IPS-18c (cell line): ENCODE measurements around the gene YY1AP1.
"Not testable (repeated sequence)": the region's sequence is repeated elsewhere in the genome, so short reads cannot be mapped to it uniquely, and the experiment has no call there.

ENCODE experiments used
- H3K4me3 ChIP-seq: 2 replicates; pipeline ENCODE4 v1.7.0; 2013; ENCODE audit warnings: low read depth, mild to moderate bottlenecking, low read length, moderate library complexity; ENCODE audit not compliant: insufficient read depth
- H3K9me3 ChIP-seq: one replicate; pipeline ENCODE4 v1.6.1; 2013; ENCODE audit warnings: mild to moderate bottlenecking, low read length, moderate library complexity; ENCODE audit not compliant: control insufficient read depth, insufficient read depth

Gene YY1AP1

DNA sequence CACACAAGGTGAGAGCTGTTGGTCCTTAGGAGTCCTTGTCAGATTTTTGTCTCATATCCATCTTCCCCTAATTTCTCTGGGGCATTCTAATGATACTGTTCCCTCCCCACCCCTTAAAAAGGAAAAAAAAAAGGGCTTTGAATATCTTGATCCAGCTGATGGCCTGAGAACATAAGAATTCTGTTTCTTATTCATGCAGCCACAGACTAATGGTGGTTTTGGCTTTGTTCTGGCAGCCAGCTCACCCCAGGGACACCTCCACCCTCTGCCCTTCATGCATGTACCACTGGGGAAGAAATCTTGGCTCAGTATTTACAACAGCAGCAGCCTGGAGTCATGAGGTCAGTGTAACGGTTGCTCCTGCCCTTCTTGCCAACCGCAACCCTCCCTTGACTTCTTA is 75.3 kb downstream of the YY1AP1 start:
- not testable (repeated sequence) for H3K9me3 ChIP-seq, H3K4me3 ChIP-seq

DNA sequence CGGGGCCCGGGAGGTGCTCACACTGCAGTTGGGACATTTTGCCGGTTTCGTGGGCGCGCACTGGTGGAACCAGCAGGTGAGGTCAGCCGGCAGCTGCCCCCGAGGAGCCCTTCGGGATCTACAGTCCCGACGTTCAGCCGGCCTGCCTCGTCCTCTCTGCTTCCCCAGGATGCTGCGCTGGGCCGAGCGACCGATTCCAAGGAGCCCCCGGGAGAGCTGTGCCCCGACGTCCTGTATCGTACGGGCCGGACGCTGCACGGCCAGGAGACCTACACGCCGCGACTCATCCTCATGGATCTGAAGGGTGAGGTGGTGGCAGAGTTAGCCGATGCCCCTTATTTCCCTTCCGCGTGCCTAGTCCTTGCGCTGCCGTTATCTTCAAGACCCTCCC is 78.3 kb downstream of the YY1AP1 start:
- H3K9me3 ChIP-seq, result not testable (repeated sequence)
- H3K4me3 ChIP-seq, result peak overlapping the region; percentile 63; the same call in 1 of the 2 replicates

- Histone ChIP-seq H3K4me3 (peak within 1 kb of the TSS; percentile 63), H3K9me3 (no peaks in the 10 kb centered on the region)
These were observed 78.9 kb downstream of the YY1AP1 start, which contains the start of gene MSTO1 for GRCh38 chr1:155609515-155610256. TSS of gene MSTO1 (plus strand) at chr1:155610218. CDS start at chr1:155610249, 31 bp downstream.
